Upper lobe of right lung (tissue), 1 donor: ENCODE data around the gene RAD50. TPM values are rescaled to one million over a fixed set of nuclear protein-coding genes. Genes with fewer than 3 reads are reported as not detected.
"Not testable (repeated sequence)": the region's sequence is repeated elsewhere in the genome, so short reads cannot be mapped to it uniquely, and the experiment has no call there.

Experiments
- ATAC-seq: fragments of 200-7000 bp; cut with Tn5 transposase; one replicate; pipeline ENCODE4 v1.9.1; 2020; ENCODE audit warnings: mild to moderate bottlenecking, moderate library complexity
- DNase-seq: peaks from one replicate; pipeline ENCODE4 v3.0.0-alpha.2; 2020
- H3K27ac ChIP-seq: fragments of 200-600 bp; one replicate; pipeline ENCODE4 v1.8.0; 2022
- H3K27me3 ChIP-seq: fragments of 200-600 bp; one replicate; pipeline ENCODE4 v1.8.0; 2022; ENCODE audit warnings: mild to moderate bottlenecking
- H3K36me3 ChIP-seq: fragments of 200-600 bp; one replicate; pipeline ENCODE4 v1.8.0; 2022
- H3K4me1 ChIP-seq: fragments of 200-600 bp; one replicate; pipeline ENCODE4 v1.8.0; 2022
- H3K4me3 ChIP-seq: fragments of 200-600 bp; one replicate; pipeline ENCODE4 v1.8.0; 2022; ENCODE audit warnings: mild to moderate bottlenecking
- H3K9me3 ChIP-seq: fragments of 200-600 bp; one replicate; pipeline ENCODE4 v1.8.0; 2022
- intact Hi-C: fragments of 100-400 bp; cut with DNase I; formaldehyde crosslinking; loops from one replicate; pipeline ENCODE4 v1.11.0; 2022
- long read RNA-seq: library from polyadenylated mRNA; unstranded; transcript quantifications from one replicate; pipeline ENCODE4 v2.0.0, GENCODE V29; 2021
- total RNA-seq: library from RNA; stranded (reverse); fragmentation: NEBNext Ultra II Directional; extraction: Animal tissue kit (Norgen Biotek cat#: 25700); gene quantifications from one replicate; pipeline ENCODE4 v1.2.1, GENCODE V29; 2021
- TF ChIP-seq, protein P1 (sequence below): fragments of 200-600 bp; IDR thresholded peaks from one replicate; pipeline ENCODE4 v1.8.0; 2022; ENCODE audit warnings: antibody characterized with exemption
- donor health status: DM: no; HTN: yes; CAD: no; lungs with severe emphysema.

Gene RAD50
- 32.8 TPM for total RNA-seq
- long read RNA-seq, full-length matches to known transcripts = 7 of 20 reads
- long read RNA-seq, partial matches to known transcripts = 8 of 20 reads
- long read RNA-seq, other reads (novel, unspliced or antisense) = 5 of 20 reads

DNA sequence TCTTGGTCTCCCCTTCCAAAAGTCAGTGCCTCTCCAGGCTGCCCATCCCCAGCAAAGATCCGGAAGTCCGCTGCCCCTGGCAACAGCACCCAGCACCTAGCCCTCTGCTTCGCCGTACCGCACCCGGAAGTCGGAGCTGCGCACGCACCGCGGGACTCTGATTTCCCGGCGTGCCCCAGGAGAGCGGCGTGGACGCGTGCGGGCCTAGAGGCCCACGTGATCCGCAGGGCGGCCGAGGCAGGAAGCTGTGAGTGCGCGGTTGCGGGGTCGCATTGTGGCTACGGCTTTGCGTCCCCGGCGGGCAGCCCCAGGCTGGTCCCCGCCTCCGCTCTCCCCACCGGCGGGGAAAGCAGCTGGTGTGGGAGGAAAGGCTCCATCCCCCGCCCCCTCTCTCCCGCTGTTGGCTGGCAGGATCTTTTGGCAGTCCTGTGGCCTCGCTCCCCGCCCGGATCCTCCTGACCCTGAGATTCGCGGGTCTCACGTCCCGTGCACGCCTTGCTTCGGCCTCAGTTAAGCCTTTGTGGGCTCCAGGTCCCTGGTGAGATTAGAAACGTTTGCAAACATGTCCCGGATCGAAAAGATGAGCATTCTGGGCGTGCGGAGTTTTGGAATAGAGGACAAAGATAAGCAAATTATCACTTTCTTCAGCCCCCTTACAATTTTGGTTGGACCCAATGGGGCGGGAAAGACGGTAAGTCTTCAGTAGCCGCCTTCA lies at the start of gene RAD50:
Gene RAD50, plus strand, starts transcription at position 215 of the 715 bp plus-strand sequence. Its CDS starts 348 bp downstream, at position 563.
- TF ChIP-seq, protein P1, sequence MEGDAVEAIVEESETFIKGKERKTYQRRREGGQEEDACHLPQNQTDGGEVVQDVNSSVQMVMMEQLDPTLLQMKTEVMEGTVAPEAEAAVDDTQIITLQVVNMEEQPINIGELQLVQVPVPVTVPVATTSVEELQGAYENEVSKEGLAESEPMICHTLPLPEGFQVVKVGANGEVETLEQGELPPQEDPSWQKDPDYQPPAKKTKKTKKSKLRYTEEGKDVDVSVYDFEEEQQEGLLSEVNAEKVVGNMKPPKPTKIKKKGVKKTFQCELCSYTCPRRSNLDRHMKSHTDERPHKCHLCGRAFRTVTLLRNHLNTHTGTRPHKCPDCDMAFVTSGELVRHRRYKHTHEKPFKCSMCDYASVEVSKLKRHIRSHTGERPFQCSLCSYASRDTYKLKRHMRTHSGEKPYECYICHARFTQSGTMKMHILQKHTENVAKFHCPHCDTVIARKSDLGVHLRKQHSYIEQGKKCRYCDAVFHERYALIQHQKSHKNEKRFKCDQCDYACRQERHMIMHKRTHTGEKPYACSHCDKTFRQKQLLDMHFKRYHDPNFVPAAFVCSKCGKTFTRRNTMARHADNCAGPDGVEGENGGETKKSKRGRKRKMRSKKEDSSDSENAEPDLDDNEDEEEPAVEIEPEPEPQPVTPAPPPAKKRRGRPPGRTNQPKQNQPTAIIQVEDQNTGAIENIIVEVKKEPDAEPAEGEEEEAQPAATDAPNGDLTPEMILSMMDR = no peak
- H3K4me3 ChIP-seq = peak within 1 kb of the TSS; percentile 94
- intact Hi-C loops = no loop called here
- H3K27me3 ChIP-seq = no peaks in the 10 kb centered on the region
- no peaks in the 10 kb centered on the region for H3K9me3 ChIP-seq
- peaks cover 14% of the 10 kb centered on the region for H3K4me1 ChIP-seq
- H3K36me3 ChIP-seq = peaks cover 19% of the 10 kb centered on the region
- DNase-seq = peak; percentile 98
- ATAC-seq = peak; percentile 100
- H3K27ac ChIP-seq = peak within 1 kb of the TSS; percentile 93

DNA sequence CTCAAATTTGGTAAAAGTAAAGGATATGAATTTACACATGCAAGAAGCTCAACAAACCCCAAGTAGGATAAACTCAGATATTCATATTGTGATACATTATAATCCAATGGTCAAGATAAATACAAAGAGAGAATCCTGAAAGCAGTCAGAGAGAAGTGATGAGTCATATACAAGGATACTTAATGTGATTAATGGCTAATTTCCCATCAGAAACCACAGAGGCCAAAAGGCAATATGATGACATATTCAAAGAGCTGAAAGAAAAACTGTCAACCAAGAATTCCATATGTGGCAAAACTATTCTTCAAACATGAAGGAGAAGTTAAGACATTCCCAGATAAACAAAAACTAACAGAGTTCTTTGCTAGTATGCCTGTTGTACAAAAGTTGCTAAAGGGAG lies 46.7 kb upstream of the RAD50 start:
- TF ChIP-seq, protein P1 = no peak
- intact Hi-C loops = no loop called here
- H3K4me3 ChIP-seq = no peak overlapping the region
- ATAC-seq = no peak
- H3K27ac ChIP-seq = no peak overlapping the region
- H3K36me3 ChIP-seq = no peaks in the 10 kb centered on the region
- peaks cover 16% of the 10 kb centered on the region for H3K4me1 ChIP-seq
- DNase-seq = no peak
- H3K9me3 ChIP-seq = no peaks in the 10 kb centered on the region
- H3K27me3 ChIP-seq = no peaks in the 10 kb centered on the region

DNA sequence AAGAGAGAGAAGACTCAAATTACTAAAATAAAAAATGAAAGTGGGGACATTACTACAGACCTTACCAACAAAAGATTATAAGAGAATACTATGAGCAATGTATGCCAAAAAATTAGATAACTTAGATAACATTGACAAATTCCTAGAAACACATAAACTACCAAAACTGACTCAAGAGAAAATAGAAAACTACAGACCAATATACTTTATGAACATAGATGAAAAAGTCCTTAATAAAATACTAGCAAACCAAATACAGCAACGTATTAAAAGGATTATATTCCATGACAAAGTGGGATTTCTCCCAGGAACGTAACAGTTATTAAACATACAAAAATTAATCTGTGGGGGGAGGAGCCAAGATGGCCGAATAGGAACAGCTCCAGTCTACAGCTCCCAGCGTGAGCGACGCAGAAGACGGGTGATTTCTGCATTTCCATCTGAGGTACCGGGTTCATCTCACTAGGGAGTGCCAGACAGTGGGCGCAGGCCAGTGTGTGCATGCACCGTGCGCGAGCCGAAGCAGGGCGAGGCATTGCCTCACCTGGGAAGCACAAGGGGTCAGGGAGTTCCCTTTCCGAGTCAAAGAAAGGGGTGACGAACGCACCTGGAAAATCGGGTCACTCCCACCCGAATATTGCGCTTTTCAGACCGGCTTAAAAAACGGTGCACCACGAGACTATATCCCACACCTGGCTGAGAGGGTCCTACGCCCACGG lies 43.0 kb upstream of the RAD50 start:
- H3K27ac ChIP-seq, H3K9me3 ChIP-seq, H3K27me3 ChIP-seq, H3K4me3 ChIP-seq, intact Hi-C loops, ATAC-seq, DNase-seq, H3K36me3 ChIP-seq, H3K4me1 ChIP-seq: not testable (repeated sequence)

DNA sequence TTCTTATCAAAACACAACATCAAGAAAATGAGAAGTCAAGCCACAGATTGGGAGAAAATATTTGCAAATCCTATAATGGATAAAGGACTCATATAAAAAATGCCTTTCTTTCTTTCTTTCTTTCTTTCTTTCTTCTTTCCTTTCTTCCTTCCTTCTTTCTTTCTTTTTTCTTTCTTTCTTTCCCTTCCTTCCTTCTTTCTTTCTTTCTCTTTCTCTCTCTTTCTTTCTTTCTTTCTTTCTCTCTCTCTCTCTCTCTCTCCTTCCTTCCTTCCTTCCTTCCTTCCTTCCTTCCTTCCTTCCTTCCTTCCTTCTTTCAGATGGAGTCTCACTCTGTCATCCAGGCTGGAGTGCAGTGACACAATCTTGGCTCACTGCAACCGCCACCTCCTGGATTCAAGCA lies 34.7 kb upstream of the RAD50 start:
- H3K27ac ChIP-seq, intact Hi-C loops, ATAC-seq, DNase-seq, H3K9me3 ChIP-seq, H3K36me3 ChIP-seq, H3K27me3 ChIP-seq, H3K4me3 ChIP-seq, H3K4me1 ChIP-seq: not testable (repeated sequence)

DNA sequence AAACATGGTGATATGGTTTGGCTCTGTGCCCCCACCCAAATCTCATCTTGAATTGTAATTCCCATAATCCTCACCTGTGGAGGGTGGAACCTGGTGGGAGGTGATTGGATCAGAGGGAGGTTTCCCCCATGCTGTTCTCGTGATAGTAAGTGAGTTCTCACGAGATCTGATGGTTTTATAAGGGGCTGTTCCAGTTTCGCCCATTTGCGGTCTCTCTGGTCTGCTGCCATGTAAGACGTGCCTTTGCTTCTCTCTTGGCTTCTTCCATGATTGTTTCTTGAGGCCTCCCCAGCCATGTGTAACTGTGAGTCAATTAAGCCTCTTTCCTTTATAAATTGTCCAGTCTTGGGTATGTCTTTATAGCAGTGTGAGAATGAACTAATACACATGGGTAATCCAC lies 31.9 kb upstream of the RAD50 start:
- not testable (repeated sequence) for H3K27me3 ChIP-seq

DNA sequence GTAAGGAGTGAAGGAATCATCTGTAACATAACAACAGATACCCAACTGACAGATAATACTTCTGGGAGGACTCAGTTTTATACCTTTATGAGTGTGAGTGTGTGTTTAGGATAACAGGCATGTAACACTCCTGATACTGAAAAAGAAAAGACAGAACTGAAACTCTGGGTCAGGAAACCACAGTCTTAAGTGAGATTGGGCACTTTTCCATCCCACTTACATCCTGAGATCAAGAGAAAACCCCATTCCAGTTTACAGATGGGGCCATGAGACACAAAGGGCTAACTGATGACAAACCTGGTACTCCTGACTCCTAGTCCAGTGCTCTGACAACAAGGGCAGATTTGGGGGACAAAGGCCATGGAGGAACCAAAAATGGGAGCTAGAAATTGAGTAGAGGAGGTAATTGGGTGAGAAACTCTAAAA lies 31.5 kb upstream of the RAD50 start:
- intact Hi-C loops = no loop called here
- DNase-seq (no peak), ATAC-seq (no peak)
- Histone ChIP-seq H3K4me1 (no peaks in the 10 kb centered on the region), H3K4me3 (no peak overlapping the region), H3K27me3 (no peaks in the 10 kb centered on the region), H3K36me3 (no peaks in the 10 kb centered on the region), H3K9me3 (no peaks in the 10 kb centered on the region), H3K27ac (no peak overlapping the region)
- TF ChIP-seq, protein P1 = no peak

More for the DNA sequence above, 31.9 kb upstream of the RAD50 start:
- ATAC-seq, intact Hi-C loops, H3K4me1 ChIP-seq, H3K4me3 ChIP-seq, DNase-seq, H3K36me3 ChIP-seq, H3K27ac ChIP-seq, H3K9me3 ChIP-seq: not testable (repeated sequence)

DNA sequence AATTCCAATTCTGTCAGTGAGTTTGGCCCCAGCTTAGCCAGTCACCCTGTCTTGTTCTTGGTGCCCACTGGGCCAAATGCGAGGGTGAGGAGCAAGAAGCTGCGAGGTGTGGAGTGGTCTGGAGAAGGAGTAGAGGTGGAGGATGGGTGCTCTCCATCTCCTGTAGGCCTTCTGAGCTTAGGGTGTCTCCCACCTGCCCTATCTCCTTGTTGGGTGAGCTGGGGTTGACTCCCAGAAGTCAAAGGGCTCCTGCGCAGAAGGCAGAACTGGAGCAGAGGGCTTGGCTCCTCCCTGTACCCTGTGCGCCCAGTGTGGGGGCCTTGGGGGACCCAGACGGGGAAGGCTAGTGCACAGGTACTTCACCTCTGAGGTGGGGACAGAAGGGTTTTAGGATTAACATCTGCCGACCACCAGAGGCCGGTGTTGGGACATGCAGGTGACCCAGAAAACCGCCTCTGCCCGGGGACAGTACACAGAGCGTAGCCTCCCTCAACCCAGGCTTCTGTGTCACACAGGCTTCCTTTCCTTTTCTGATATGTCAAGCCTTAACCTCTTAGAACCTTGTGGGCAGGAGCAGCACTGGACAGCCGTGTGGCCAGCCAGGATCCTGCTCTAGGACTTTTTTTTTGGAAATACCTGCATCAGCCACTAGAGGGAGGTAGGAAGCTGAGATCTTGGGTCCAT lies 30.3 kb upstream of the RAD50 start:
- Histone ChIP-seq H3K9me3 (no peaks in the 10 kb centered on the region), H3K4me1 (no peaks in the 10 kb centered on the region), H3K27ac (no peak overlapping the region), H3K4me3 (no peak overlapping the region), H3K27me3 (no peaks in the 10 kb centered on the region), H3K36me3 (no peaks in the 10 kb centered on the region)
- intact Hi-C loops = no loop called here
- peak; percentile 93 for ATAC-seq
- TF ChIP-seq, protein P1 = peak; percentile 84
- DNase-seq = peak; percentile 64
